Measurements from ENCODE around the gene GP5.

GP5 gene

GRCh38 chr3:194399166-194399565 lies at the start of gene GP5:
Gene GP5, minus strand, starts transcription at chr3:194399266. Its CDS starts 984 bp downstream, at chr3:194398282.
- DNase-seq (ENCODE audit: low read depth in 1 of 2, low spot score in 1 of 2): no peak

GRCh38 chr3:194447657-194448056 lies 48.6 kb upstream of the GP5 start:
- DNase-seq (ENCODE audit: low read depth in 1 of 2, low spot score in 1 of 2): no peak

GRCh38 chr3:194447161-194447560 lies 48.1 kb upstream of the GP5 start:
- no peak for DNase-seq (ENCODE audit: low read depth in 1 of 2, low spot score in 1 of 2)

- no peak for DNase-seq (ENCODE audit: low read depth in 1 of 2, low spot score in 1 of 2)
These were observed 47.7 kb upstream of the GP5 start for GRCh38 chr3:194446754-194447153.

GRCh38 chr3:194446172-194446571 lies 47.1 kb upstream of the GP5 start:
- DNase-seq (ENCODE audit: low read depth in 1 of 2, low spot score in 1 of 2): no peak

- no peak for DNase-seq (ENCODE audit: low read depth in 1 of 2, low spot score in 1 of 2)
These were observed 44.8 kb upstream of the GP5 start for GRCh38 chr3:194443901-194444300.

- no peak for DNase-seq (ENCODE audit: low read depth in 1 of 2, low spot score in 1 of 2)
These were observed 41.7 kb upstream of the GP5 start for GRCh38 chr3:194440756-194441155.

- no peak for DNase-seq (ENCODE audit: low read depth in 1 of 2, low spot score in 1 of 2)
These were observed 41.0 kb upstream of the GP5 start for GRCh38 chr3:194439881-194440550.

- DNase-seq (ENCODE audit: low read depth in 1 of 2, low spot score in 1 of 2): no peak
These were observed 35.4 kb upstream of the GP5 start for GRCh38 chr3:194434503-194434902.

GRCh38 chr3:194431554-194431953 lies 32.5 kb upstream of the GP5 start:
- DNase-seq (ENCODE audit: low read depth in 1 of 2, low spot score in 1 of 2): no peak

GRCh38 chr3:194425399-194425798 lies 26.3 kb upstream of the GP5 start:
- no peak for DNase-seq (ENCODE audit: low read depth in 1 of 2, low spot score in 1 of 2)

- no peak for DNase-seq (ENCODE audit: low read depth in 1 of 2, low spot score in 1 of 2)
These were observed 25.9 kb upstream of the GP5 start for GRCh38 chr3:194424953-194425352.

- no peak for DNase-seq (ENCODE audit: low read depth in 1 of 2, low spot score in 1 of 2)
These were observed 25.3 kb upstream of the GP5 start for GRCh38 chr3:194424373-194424772.

- no peak for DNase-seq (ENCODE audit: low read depth in 1 of 2, low spot score in 1 of 2)
These were observed 24.3 kb upstream of the GP5 start for GRCh38 chr3:194423317-194423716.

- no peak for DNase-seq (ENCODE audit: low read depth in 1 of 2, low spot score in 1 of 2)
These were observed 23.1 kb upstream of the GP5 start for GRCh38 chr3:194422188-194422587.

GRCh38 chr3:194418671-194419070 lies 19.6 kb upstream of the GP5 start:
- DNase-seq (ENCODE audit: low read depth in 1 of 2, low spot score in 1 of 2): no peak

- DNase-seq (ENCODE audit: low read depth in 1 of 2, low spot score in 1 of 2): no peak
These were observed 8.4 kb upstream of the GP5 start for GRCh38 chr3:194407423-194407822.

- no peak for DNase-seq (ENCODE audit: low read depth in 1 of 2, low spot score in 1 of 2)
These were observed 6.7 kb upstream of the GP5 start for GRCh38 chr3:194405766-194406165.

- no peak for DNase-seq (ENCODE audit: low read depth in 1 of 2, low spot score in 1 of 2)
These were observed 5.5 kb upstream of the GP5 start for GRCh38 chr3:194404365-194405140.

- no peak for DNase-seq (ENCODE audit: low read depth in 1 of 2, low spot score in 1 of 2)
These were observed 2.8 kb upstream of the GP5 start for GRCh38 chr3:194401868-194402329.

GRCh38 chr3:194401346-194401745 lies 2.3 kb upstream of the GP5 start:
- DNase-seq (ENCODE audit: low read depth in 1 of 2, low spot score in 1 of 2): no peak

GRCh38 chr3:194399874-194400411 lies 877 bp upstream of the GP5 start:
- DNase-seq (ENCODE audit: low read depth in 1 of 2, low spot score in 1 of 2): no peak
